GM10248 (cell line): Measurements from ENCODE around the gene DCBLD2.
"Not testable (repeated sequence)": the region's sequence is repeated elsewhere in the genome, so short reads cannot be mapped to it uniquely, and the experiment has no call there.

Source experiments
- CTCF ChIA-PET: fragments of 300-600 bp; sonication (Branson Sonifier 250); formaldehyde crosslinking; extraction: SDS; loops from one replicate; lab custom pipeline; 2021; ENCODE audit warnings: antibody characterized with exemption; lab: Yijun Ruan, JAX
- POLR2A ChIA-PET: fragments of 350-650 bp; sonication (Branson Sonifier 250); formaldehyde crosslinking; extraction: SDS; loops from one replicate; lab custom pipeline; 2020; ENCODE audit warnings: antibody characterized with exemption; lab: Yijun Ruan, JAX
- DNase-seq: peaks from one replicate; pipeline ENCODE4 v3.0.0; 2012; ENCODE audit errors: extremely low spot score
- TF ChIP-seq, protein P1 (sequence below): IDR thresholded peaks from 2 replicates; pipeline ENCODE4 v1.5.1; 2012; ENCODE audit warnings: mild to moderate bottlenecking, low read depth; ENCODE audit errors: extremely low read depth, missing control alignments, control extremely low read depth

The DCBLD2 gene

DNA sequence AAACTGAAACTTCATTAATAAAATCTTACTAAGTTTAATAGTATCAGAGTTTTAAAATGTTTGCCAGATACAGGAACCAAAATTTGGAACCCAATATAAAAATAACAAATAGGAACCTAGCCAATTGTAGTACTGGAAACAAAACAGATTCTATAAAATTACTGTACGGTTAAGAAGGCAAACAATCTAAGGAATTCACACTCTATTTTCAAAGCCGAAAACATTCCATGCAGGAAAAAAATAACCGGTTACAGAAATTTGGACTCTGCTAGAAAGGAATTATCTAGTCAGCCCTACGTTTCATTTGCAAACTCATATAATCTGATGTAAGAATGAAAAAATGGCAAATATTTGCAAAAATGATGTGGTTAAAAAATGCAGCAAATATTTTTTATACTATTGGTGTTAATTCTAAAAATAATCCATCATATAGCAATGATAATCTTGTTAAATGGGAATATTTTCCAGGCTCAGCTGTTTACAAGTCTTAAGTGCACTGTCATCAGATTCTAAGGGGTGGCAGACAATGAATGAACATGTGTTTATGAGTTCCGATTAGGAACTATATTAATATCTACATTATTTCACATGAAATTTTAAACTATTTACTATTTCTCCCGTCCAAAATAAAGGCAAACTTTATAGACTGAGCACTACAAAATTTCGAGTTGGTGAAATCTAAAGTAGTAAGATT lies 58.1 kb downstream of the DCBLD2 start:
- DNase-seq: no peak
- ChIA-PET POLR2A (no interaction called here), CTCF (interaction anchor here (0.9 to 3.1 kb wide), 2 partner anchors 11 kb away, joined by 3 to 7 read pairs; no protein-coding TSS in a partner anchor)
- TF ChIP-seq, protein P1, sequence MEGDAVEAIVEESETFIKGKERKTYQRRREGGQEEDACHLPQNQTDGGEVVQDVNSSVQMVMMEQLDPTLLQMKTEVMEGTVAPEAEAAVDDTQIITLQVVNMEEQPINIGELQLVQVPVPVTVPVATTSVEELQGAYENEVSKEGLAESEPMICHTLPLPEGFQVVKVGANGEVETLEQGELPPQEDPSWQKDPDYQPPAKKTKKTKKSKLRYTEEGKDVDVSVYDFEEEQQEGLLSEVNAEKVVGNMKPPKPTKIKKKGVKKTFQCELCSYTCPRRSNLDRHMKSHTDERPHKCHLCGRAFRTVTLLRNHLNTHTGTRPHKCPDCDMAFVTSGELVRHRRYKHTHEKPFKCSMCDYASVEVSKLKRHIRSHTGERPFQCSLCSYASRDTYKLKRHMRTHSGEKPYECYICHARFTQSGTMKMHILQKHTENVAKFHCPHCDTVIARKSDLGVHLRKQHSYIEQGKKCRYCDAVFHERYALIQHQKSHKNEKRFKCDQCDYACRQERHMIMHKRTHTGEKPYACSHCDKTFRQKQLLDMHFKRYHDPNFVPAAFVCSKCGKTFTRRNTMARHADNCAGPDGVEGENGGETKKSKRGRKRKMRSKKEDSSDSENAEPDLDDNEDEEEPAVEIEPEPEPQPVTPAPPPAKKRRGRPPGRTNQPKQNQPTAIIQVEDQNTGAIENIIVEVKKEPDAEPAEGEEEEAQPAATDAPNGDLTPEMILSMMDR: no peak

DNA sequence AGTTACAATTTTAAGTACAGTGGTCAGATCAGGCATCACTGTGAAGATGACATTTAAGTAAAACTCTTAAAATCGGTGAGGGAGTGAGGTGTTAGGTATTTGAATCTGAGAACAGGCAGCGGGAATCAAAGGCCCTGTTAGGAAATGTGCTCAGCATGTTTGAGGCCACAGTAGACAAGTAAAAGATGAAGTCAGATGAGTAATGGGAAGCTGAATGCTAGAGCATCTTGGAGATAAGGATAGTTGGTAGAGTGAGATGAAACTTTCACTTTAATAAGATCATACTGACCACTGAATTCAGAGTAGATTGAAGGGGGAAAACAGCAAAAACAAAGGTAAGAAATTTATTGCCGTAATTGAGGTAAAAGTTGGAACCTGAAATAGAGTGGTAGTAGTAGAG lies 61.6 kb downstream of the DCBLD2 start:
- CTCF ChIA-PET: interaction anchor here (0.8 to 1.2 kb wide), 2 partner anchors 13 to 23 kb away, joined by 6 read pairs; no protein-coding TSS in a partner anchor
- TF ChIP-seq, protein P1: no peak
- DNase-seq: no peak
- POLR2A ChIA-PET: no interaction called here

DNA sequence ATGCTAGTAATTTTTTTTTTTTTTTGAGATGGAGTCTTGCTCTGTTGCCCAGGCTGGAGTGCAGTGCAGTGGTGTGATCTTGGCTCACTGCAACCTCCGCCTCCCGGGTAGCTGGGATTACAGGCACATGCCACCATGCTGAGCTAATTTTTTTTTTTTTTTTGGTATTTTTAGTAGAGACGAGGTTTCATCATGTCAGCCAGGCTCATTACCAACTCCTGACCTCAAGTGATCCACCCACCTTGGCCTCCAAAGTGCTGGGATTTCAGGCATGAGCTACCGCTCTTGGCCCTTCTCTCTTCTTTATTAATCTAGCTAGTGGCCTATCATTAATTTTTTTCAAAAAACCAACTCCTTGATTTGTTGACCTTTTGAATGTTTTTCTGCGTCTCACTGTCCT lies 70.4 kb downstream of the DCBLD2 start:
- POLR2A ChIA-PET, DNase-seq: not testable (repeated sequence)
- CTCF ChIA-PET: interaction anchor here (0.7 to 3.2 kb wide), 3 partner anchors 10 to 792 kb away, joined by 3 to 16 read pairs (median 3); no protein-coding TSS in a partner anchor

DNA sequence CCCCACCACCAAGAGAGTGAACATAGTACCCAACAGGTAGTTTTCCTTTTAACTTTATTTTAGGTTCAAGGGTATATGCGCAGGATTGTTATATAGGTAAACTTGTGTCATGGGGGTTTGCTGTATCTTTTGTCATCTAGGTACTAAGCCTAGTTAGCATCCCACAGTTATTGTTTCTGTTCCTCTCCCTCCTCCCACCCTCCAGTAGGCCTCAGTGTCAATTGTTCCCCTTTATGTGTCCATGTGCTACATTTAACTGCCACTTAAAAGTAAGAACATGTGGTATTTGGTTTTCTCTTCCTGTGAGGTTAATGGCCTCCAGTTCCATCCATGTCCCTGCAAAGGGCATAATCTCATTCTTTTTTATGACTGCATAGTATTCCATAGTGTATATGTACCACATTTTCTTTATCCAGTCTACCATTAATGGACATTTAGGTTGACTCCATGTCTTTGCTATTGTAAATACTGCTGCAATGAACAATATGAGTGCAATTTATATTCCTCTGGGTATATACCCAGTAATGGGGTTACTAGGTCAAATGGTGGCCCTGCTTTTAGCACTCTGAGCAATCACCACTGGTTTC lies 72.2 kb downstream of the DCBLD2 start:
- CTCF ChIA-PET: interaction anchor here (1.2 kb wide), 1 partner anchor 344 kb away, joined by 4 read pairs; no protein-coding TSS in a partner anchor
- TF ChIP-seq, protein P1: no peak
- POLR2A ChIA-PET: no interaction called here
- no peak for DNase-seq

DNA sequence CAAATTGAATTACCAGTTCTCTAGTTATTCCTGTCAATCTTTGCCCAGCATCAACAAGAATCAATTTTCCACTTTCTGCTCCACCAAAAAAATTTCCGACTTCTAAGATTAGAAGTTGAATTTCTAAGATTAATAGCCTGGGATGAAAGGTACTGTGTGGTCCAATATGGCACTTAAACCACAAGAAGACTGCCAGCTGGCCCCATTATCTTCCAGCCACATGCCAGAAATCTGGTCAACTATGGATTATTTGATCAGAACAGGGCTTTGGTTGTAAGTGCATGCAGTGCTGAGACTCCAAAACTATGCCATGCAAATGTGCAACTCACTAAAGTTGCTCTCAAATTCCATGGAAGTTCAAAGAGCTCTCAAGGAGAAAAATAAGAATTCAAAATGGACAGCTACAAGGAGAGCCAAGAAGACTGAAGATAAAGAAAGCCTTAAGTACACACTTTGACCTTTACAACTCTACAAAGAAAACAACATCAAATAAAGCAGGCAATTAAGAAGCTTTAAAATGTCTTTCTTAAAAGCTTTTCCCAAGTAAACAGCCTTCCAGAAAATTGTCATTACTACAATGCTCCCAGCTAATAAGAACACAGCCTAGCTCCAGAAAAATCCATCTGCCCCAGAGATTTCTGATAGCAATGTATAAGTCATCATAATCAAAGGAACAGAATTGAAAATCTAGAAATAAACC lies 74.1 kb downstream of the DCBLD2 start:
- DNase-seq: no peak
- ChIA-PET POLR2A (no interaction called here), CTCF (interaction anchor here (0.8 to 3.0 kb wide), 7 partner anchors 9 to 927 kb away, joined by 3 to 24 read pairs (median 3); no protein-coding TSS in a partner anchor)
- TF ChIP-seq, protein P1: no peak

DNA sequence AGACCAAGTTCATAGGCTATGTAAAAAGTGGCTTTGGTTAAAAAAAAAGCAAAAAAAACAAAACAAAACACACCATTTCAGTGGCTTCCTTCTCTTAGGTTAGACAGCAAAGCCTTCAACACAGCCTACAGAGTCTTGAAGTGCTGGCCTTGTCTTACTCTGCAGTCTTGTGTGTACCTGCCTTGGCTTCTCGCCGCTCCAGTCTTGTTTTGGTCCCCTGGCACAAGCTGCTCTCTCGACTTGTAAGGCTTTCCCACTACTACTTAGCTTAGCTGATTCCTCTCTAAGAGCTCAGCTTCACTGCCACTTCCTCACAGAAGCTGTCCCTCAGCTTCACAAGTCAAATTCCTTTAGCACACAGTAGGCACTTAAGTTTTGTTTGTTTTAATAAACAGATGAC lies 75.4 kb downstream of the DCBLD2 start:
- no peak for DNase-seq
- ChIA-PET CTCF (interaction anchor here (1.3 to 3.0 kb wide), 4 partner anchors 8 to 168 kb away, joined by 3 to 24 read pairs (median 6); no protein-coding TSS in a partner anchor), POLR2A (no interaction called here)
- TF ChIP-seq, protein P1: no peak
